Kidney tubule cell (primary cell): ENCODE data around the gene MED8.
"Not testable (repeated sequence)": the region's sequence is repeated elsewhere in the genome, so short reads cannot be mapped to it uniquely, and the experiment has no call there.

Source experiments
- DNase-seq: peaks from one replicate; pipeline ENCODE4 v3.0.0-alpha.2; 2018; ENCODE audit warnings: low spot score

Gene MED8

DNA sequence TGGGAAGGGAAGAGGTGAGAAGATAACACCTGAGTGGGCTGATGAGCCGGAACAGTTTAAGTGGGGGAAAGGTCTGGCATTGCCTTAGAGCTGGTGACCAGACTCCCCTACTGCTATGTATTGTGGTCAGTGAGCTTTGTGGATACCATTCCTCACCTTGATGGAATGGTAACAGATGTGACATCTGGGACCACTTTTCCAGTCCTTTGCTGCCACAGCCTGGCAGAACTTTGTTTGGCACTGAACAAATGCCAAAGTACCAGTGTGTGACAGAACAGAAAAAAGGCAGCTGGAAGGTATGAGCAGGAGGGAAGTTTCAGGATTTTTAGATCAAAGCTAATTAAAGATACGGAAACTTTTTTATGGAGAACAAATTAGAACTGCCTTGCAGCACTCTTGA lies 6.2 kb downstream of the MED8 start:
- DNase-seq: no peak

DNA sequence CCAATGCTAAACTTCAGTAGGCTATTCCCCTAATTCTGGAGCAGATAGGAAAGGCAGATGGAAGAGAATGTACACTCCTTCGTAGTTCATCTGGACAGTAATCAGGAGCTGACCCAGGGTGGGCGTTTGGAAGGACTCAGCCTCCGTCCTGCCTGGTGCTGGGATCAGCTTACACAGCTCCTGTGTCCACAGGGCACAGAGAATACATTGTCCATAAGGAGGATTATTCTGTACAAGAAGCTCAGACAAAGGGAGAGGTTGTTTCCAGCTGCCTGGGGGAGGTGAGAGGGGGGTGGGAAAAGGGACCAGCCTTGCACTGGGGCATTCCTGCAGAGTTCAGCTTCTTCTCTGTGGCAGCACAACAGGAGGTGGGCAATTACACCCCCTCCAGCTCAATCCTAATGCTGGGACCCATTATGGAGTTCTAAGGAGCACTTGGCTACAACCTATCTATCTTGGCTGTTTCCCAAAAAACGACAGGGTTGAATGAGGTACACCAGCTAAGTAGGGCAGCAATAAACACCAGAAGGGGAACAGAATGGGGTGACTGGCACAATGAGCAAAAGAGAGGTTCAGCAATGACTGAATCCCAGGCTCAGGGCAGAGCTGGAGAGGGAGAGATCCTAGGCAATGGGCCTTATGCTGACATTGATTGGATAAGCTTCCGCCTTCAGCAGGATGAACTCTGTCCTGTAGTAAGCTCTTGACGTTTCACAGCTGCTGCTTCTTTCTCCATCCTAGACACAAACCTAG lies 7.4 kb downstream of the MED8 start:
- no peak for DNase-seq

DNA sequence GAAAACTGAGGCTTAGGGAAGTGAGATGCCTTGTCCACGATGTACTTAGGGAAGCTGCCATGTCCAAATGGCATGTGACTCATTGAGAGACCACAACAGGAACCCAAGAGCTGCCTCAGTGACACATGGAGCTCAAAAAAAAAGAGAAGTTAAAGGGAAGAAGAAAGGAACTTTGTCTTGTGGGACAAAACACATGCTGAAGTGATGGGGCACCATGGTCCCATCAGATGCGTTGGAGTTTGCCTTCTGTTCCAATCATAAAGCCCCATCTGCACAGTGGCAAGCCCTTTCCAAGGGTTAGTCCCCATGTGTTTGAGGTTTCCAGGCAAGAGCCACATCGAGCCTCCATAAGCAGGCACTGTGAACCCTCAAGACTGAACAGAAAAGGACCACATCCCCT lies 8.0 kb downstream of the MED8 start:
- no peak for DNase-seq

DNA sequence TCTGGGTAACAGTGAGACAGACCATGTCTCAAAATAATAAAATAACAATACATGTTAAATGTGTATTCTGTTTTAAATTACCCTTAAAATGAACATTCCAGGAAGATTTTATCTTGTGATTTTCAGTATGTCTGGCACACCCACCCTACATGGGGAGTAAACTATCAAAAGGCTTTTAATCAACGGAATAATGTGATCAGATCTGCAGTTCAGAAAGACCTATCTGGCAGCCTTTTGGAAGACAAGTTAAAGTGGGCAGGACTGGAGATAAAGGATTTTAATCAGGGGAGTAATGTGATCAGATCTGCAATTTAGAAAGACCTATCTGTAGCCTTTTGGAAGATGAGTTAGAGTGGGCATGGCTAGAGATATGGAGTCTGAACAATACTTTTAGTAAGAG lies 10.1 kb downstream of the MED8 start:
- DNase-seq: no peak

DNA sequence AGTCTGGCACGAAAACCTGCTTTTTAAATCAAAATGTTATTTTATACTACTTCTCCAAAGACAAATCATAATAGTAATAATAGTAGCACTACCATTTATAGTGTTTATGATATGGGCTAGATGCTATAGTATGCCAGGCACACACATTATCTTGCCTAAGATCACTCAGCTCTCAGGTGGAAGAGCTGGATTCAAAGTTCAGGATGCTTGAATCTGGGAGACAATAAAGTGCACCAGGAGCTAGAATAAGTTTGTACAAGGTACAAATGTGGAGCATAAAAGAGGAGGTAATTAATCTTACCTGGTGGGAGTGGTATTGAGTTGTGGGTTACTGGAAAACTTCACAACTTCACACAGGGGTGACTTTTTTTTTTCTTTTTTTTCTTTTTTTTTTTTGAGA lies 11.8 kb downstream of the MED8 start:
- DNase-seq: no peak

DNA sequence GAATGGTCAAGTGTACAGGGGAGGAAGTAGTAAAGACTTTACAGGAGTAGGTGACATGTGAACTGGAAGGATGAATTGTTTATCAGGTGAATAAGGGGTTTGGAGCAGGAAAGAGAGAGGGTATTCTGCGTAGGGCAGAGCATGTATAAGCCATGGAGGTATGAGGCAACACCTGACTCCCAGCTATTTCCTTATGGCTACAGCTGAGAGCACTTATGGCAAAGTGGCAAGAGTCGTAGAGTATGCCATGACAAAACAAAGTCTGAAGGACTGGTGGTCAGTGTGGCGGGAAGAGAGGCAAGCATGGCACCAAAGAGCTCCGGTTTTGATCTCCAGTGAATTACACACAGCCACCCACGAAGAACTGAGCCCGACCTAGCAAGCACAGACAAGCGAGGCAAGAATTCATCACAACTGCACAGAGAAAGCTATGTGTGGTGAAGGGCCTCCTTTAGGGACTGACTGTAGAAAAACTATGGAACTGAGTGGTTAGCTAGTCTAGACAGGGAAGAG lies 12.8 kb downstream of the MED8 start:
- no peak for DNase-seq

DNA sequence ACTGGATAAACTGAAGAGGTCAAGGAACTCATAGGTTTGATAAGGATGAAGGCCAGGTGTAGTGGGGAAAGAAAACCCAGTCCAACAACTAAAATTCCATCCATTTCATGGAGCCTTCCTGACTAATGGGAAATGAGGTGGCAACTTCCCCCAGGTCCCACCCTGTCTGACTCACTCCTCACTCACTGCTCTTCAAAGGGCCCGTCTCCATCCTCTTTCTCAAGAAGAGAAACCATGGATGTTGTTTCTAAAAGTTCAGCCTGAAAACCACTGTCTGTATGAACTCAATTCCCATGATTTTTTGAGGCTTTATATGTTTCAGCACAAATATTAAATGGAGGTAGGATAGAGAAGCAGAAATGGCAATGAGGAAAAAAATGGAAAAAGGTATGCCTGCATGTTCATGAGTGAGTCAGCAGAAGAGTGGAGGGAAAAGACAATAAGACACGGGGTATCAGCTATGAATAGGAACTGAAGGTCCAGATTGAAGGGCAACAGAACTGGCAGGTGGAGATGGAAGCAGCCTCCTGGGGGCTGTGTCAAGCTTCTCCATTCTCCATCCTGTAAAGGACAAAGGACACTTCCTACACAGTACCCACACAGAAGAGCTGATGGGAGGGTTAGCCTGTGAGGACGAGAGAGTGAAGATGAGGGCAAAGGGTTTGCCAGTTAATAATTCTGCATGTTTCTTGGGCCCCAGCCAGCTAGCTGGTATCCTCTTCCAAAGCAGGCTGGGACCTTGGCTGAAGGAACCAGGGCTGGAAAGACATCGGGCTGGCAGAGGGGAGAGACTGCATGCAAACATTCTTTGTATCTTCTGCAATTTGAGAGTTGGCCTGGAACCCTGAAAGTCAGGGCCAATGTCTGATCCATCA lies 16.3 kb downstream of the MED8 start:
- DNase-seq: peak; percentile 84

DNA sequence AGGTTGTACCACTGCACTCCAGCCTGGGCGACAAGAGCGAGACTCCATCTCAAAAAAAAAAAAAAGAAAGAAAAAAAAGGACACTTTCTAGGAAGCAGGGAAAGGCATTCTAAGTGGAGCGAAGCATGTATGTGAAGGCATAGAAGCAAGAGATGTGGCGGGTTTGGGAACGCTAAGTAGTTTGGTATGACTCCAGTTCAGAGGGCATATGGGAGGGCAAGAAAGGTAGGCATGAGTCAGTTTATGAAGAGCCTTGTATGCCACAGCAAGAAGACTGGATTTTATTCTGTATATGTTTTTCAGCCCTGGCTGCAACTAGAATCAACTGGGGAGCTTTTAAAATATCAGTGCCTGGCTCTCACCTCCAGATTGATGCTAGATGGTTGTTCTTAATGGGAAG lies 17.4 kb downstream of the MED8 start:
- peak; percentile 70 for DNase-seq

DNA sequence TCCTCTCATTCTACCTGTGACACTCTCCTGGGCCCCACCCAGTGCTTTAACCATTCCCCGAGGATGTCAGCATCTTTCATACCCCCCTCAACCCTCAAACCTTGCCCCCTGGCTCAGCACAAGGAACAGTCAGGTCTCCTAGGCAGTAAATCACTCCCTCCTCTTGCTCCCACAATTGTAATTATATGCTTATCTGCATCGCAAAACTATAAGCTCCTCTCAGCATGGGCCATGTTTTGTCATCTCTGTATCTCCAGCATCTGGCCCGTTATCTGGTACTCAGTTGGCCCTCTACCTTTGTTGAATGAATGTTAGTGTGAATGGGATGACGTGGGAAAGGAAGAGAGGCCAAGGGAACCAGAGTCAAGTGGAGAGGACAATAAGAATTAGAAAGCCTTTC lies 19.0 kb downstream of the MED8 start:
- DNase-seq: no peak

DNA sequence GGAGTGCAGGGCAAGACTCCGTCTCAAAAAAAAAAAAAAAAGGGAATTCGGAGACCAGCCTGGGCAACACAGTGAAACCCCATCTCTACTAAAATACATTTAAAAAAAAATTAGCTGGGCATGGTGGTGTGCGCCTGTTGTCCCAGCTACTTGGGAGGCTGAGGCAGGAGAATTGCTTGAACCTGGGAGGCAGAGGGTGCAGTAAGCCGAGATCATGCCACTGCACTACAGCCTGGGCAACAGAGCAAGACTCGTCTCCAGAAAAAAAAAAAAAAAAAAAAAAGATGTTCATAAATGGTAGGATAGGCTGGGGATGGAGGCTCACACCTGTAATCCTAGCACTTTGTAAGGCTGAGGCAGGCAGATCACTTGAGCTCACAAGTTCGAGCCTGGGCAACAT lies 19.8 kb downstream of the MED8 start:
- not testable (repeated sequence) for DNase-seq

DNA sequence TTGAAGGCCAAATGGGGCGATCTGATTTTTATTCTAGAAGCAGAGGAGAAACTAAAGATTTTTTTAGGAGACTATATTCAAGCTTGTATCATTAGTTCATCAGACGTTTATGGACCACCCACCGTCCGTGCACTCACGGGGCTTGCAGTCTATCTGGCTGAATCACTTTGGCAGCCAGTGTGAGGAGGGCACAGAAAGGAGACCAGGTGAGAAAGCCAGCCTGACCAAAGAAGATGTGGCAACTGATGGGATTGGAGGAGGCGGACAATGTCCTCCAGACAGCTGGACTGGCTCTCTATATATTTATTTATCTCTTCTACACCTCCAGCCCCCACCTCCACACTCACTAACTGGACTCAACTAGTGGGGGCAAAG lies 21.0 kb downstream of the MED8 start:
- DNase-seq: peak; percentile 58

DNA sequence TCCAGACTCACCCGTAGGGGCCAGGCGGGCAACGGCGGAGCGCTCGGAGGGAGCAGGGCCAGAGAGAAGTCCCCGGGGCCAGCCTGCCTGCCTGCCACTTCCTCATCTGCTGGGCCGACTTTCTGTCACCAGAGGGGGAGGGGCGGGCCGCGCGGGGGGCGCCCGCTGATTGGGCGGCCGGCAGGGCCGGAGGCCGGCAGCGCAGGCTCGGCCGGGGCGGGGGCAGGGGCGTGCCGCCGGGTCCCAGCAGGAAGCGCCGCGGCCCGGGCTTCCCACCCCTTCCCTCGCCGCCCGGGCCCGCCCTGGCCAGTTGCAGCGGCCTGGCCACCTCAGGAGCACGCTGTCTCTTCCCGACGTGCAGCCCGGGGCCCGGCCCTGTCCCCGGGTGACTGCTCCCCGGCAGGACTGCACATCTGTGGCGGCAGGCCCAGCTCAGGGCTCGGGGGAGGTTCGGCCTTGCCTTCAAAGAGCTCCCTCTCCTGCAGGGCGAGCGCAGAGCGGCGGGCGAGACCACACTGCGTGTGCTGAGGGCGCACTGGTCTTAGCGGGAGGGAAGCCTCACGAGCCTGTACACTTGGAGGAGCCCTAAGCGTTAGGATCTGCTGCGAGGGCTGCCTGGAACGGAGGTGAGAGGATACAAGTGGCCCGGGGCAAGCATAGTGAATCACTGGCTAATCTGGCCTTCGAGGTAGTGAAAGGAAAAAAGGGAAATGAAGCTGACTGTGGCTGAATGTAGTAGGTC lies 21.5 kb downstream of the MED8 start, which contains the start of gene ELOVL1:
ELOVL1 (minus strand) TSS at position 108 of the 742 bp plus-strand sequence. CDS start 2,402 bp downstream, outside the sequence.
- peak; percentile 93 for DNase-seq

DNA sequence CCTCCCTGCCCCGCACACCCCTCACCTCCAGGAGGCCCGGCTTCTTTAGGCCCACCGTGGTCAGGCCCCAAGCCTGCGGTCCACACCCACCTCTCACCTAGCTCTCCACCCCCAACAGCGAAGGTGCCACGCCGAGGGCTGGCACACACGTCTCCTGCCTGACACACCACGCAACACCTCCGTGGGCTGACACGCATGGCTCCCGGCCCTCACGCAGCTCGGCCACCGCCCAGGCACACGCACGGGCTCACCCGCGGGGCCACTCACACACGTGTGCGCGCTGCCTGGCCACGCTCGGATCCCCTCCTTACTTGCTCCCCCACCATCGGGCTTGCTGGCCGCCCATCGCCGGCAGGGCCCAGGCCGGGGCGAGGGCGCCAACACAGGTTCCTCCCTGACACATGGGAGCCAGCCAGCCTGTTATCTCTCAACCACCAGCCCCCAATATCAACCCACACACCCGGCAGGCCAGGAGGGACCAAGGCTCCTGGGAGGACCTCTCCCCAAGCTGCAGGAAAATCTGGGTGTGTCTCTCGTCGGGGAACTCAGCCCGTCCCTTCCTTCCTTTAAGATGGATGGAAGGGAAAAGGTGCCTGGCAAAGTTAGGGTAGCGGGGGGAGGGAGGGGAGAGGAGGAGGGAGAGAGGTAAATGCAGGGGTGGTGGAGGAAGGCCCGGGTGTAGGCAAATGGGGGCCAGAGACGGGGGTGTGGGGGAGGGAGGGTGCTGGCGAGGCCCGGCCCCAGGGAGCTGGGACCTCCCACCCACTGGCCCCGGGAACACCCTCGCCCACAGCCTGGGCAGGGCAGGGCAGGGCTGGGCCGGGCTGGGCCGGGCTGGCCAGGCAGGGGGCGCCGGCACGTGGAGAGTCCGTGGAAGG lies 22.3 kb downstream of the MED8 start:
- peak; percentile 46 for DNase-seq

DNA sequence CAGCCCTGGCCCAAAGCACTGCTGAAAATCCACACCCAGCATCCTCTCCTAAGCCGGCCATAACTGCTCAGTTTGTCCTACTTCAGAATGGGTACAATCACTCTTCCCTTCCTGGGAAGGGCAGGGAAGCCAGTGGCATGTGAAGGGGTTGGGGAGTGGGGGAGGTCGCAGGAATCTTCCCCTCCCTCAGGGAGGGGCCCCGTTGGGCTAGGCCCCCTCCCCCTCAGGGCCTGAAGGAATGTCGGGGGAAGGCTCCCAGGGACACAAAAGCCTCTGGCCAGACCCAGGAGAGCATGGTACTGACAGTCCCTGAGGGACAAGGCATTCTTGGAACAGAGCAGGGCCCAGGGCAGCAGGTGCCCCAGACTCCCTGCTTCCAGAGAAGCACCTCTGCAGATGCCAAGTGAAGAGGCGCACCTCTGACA lies 23.0 kb downstream of the MED8 start:
- DNase-seq: peak; percentile 68

DNA sequence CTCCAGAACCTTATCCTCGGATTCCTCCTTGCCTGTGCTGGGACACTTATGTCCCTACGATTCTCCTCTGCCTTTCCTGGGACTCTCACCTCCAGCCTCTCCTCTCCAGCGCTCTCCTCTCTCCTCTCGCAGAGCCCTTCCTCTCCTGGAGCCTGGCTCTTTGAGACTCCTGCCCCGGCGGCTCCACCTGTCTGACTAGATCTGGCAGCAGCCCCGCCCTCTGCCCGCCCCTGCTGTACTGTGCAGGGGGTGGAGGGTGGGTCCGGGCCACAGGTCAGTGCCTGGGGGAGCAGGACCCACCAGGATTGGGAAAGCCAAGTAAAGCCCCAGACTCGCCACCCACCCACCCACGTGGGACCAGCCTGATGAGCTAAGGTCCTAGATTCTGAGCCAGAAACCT lies 23.4 kb downstream of the MED8 start:
- peak; percentile 71 for DNase-seq

DNA sequence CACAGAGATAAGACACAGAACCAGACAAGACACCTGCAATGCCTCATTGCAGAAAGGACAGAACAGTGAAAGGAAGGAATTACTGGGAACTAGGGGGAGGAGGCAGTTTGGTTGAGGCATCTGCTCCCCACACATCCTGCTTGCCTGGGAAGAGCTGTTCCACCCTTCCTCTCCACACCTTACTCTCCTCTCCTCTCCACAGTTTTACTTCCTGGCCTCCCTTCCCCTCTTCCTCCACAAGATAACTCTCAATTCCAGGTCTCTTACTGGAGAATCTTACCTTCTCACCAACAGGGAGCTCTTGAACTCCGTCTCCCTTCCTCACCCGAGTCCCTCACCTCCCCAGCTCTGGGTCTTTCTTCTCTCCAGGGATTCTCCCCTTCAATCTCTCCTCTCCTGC lies 23.9 kb downstream of the MED8 start:
- no peak for DNase-seq

DNA sequence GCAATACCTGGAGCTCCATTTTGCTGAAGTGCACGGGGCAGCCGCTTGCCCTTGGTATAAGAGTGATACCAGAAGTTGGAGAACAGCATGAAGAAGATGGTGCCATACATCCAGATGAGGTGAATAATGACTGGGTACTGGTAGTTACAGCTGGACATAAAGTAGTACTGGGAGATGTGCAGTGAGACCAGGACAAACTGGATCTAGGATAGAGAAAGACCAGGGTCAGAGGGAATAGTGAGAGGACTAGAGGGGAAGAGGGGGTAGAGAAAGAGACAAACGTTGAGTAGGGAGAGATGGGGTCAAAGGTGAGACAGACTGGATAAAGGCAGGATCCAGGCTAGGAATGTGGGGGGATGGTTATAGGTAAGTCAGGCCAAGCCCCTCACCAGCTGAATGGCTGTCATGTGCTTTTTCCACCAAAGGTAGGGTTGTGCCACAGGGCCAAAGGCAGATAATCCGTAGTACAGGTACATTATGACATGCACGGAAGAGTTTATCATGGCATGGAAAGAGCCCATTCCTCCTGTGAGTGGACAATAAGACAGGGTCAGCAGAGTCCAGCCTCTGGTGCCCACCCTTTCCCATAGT lies 25.6 kb downstream of the MED8 start:
- DNase-seq: no peak

DNA sequence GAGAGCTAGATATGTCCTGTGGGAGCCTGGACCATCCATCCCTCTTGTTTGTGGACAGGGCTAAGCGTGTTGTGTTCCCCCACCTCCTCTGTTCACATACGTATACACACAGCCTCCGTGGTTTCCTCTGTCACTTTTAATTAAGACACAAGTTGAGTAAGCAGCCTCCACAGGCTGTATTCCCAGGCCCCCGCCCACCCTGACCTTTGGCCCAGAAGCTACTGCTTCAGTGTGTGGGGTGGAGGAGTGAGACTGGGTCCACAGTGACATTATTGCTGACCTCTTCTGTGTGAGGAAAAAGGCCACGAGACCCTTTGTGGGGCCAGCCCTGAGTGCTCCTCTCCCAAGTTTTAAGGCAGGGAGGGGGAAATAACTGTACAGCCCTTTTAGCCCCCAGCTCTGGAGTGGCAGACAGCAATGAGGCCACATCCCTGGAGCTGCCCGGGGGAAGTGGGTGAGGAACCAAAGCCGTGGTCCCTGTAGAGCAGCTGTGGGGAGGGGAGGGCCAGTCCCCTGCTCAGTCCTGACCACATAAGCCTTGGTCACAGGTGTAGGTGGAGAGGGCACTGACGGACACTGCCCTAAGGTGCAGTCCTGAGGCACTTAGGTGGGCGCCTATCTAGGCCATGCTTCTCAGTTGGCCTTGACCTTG lies 26.2 kb downstream of the MED8 start:
- DNase-seq: no peak

DNA sequence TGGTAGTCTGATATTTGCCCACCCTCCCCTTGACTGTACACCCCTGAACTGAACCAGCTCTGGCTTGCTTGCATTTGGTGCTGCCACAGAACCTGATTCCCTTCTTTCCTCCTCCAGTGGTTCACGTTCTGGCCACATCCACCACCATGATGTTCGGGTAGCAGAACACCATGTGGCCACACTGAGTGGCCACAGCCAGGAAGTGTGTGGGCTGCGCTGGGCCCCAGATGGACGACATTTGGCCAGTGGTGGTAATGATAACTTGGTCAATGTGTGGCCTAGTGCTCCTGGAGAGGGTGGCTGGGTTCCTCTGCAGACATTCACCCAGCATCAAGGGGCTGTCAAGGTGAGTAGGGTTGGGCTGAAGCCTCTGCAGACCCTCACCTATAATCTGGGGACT lies 29.0 kb downstream of the MED8 start:
- no peak for DNase-seq

DNA sequence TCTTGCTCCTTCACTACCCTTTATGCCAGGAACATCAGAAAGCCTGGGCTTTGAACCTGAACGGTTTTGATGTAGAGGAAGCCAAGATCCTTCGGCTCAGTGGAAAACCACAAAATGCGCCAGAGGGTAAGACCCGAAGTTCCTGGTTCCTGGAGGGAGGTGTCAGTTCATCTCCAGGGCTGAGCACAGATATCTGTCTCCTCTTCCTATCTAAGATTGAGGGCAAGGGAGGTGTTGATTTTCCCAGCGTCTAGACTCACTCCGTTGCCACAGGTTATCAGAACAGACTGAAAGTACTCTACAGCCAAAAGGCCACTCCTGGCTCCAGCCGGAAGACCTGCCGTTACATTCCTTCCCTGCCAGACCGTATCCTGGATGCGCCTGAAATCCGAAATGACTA lies 29.9 kb downstream of the MED8 start:
- DNase-seq: peak; percentile 61
